ENCODE measurements around the gene MEGF11.

MEGF11 gene

GRCh38 chr15:66219339-66219738 lies 34.2 kb downstream of the MEGF11 start:
- no peak for DNase-seq (ENCODE audit: low read depth in 3 of 3)

- DNase-seq (ENCODE audit: low read depth in 3 of 3): no peak
Observed at GRCh38 chr15:66216806-66217205, 36.7 kb downstream of the MEGF11 start.

GRCh38 chr15:66215811-66216210 lies 37.7 kb downstream of the MEGF11 start:
- DNase-seq (ENCODE audit: low read depth in 3 of 3): no peak

GRCh38 chr15:66214246-66214645 lies 39.3 kb downstream of the MEGF11 start:
- DNase-seq (ENCODE audit: low read depth in 3 of 3): no peak

GRCh38 chr15:66212563-66212921 lies 41.0 kb downstream of the MEGF11 start:
- no peak for DNase-seq (ENCODE audit: low read depth in 3 of 3)

- no peak for DNase-seq (ENCODE audit: low read depth in 3 of 3)
Observed at GRCh38 chr15:66211670-66212562, 41.6 kb downstream of the MEGF11 start.

GRCh38 chr15:66210684-66211083 lies 42.9 kb downstream of the MEGF11 start:
- DNase-seq (ENCODE audit: low read depth in 3 of 3): no peak

GRCh38 chr15:66198757-66199156 lies 54.8 kb downstream of the MEGF11 start:
- DNase-seq (ENCODE audit: low read depth in 3 of 3): no peak

- DNase-seq (ENCODE audit: low read depth in 3 of 3): no peak
Observed at GRCh38 chr15:66196602-66197001, 56.9 kb downstream of the MEGF11 start.

- DNase-seq (ENCODE audit: low read depth in 3 of 3): no peak
Observed at GRCh38 chr15:66195621-66196230, 57.8 kb downstream of the MEGF11 start.

GRCh38 chr15:66193066-66193465 lies 60.5 kb downstream of the MEGF11 start:
- no peak for DNase-seq (ENCODE audit: low read depth in 3 of 3)

- DNase-seq (ENCODE audit: low read depth in 3 of 3): no peak
Observed at GRCh38 chr15:66190746-66191145, 62.8 kb downstream of the MEGF11 start.

GRCh38 chr15:66189291-66189690 lies 64.3 kb downstream of the MEGF11 start:
- DNase-seq (ENCODE audit: low read depth in 3 of 3): no peak

- no peak for DNase-seq (ENCODE audit: low read depth in 3 of 3)
Observed at GRCh38 chr15:66188464-66188863, 65.1 kb downstream of the MEGF11 start.

GRCh38 chr15:66187271-66187670 lies 66.3 kb downstream of the MEGF11 start:
- no peak for DNase-seq (ENCODE audit: low read depth in 3 of 3)

GRCh38 chr15:66186049-66186825 lies 67.3 kb downstream of the MEGF11 start:
- no peak for DNase-seq (ENCODE audit: low read depth in 3 of 3)

- no peak for DNase-seq (ENCODE audit: low read depth in 3 of 3)
Observed at GRCh38 chr15:66184936-66185790, 68.4 kb downstream of the MEGF11 start.

GRCh38 chr15:66184492-66184891 lies 69.1 kb downstream of the MEGF11 start:
- DNase-seq (ENCODE audit: low read depth in 3 of 3): no peak

- no peak for DNase-seq (ENCODE audit: low read depth in 3 of 3)
Observed at GRCh38 chr15:66180531-66181097, 72.9 kb downstream of the MEGF11 start.

- DNase-seq (ENCODE audit: low read depth in 3 of 3): no peak
Observed at GRCh38 chr15:66178531-66178910, 75.0 kb downstream of the MEGF11 start.

- no peak for DNase-seq (ENCODE audit: low read depth in 3 of 3)
Observed at GRCh38 chr15:66172324-66172980, 81.1 kb downstream of the MEGF11 start.
